Omental fat pad (tissue), 4 donors: Measurements from ENCODE around the gene INPP5J. TPM values are rescaled to one million over a fixed set of nuclear protein-coding genes. Genes with fewer than 3 reads are reported as not detected.

Source experiments
- ATAC-seq: fragments of 150-250 bp; one replicate; pipeline ENCODE4 v1.9.1; 2016; ENCODE audit warnings: mild to moderate bottlenecking, moderate library complexity; ENCODE audit not compliant: low FRiP score
- DNase-seq: peaks from one replicate; pipeline ENCODE4 v3.0.0-alpha.2; 2019; ENCODE audit warnings: low spot score
- CTCF ChIP-seq, 3 donors: fragments of 450-650 bp; IDR thresholded peaks; one replicate each; pipeline ENCODE4 v1.5.1; 2016 to 2017; ENCODE audit warnings: antibody characterized with exemption in 3 of 3, mild to moderate bottlenecking in 3 of 3, moderate library complexity in 2 of 3
- total RNA-seq, 4 donors: library from RNA; depleted of rRNA; stranded (reverse); fragments of >200 nt; gene quantifications; one replicate each; pipeline ENCODE4 v1.1.0, GENCODE V29; 2016

INPP5J gene
- total RNA-seq, 4 donors from 2014 or later = 0.24 to 0.84 (median 0.42) TPM

- ATAC-seq (peak; percentile 8), DNase-seq (no peak)
- no peak for TF ChIP-seq CTCF (IDR thresholded peaks at IDR 0.05)
Measured at GRCh38 chr22:31137721-31138120, 15.0 kb downstream of the INPP5J start.

- ATAC-seq = no peak
- no peak for TF ChIP-seq CTCF (IDR thresholded peaks at IDR 0.05)
- no peak for DNase-seq
Measured at GRCh38 chr22:31138126-31138525, 15.4 kb downstream of the INPP5J start.

- ATAC-seq = no peak
- TF ChIP-seq CTCF (IDR thresholded peaks at IDR 0.05) = no peak
- no peak for DNase-seq
Measured at GRCh38 chr22:31139066-31139465, 16.3 kb downstream of the INPP5J start.

GRCh38 chr22:31139866-31140716 lies 17.3 kb downstream of the INPP5J start, which contains the start of gene PLA2G3:
PLA2G3 (minus strand) TSS chr22:31140508; CDS start chr22:31140354, 154 bp downstream.
- ATAC-seq (peak; percentile 12), DNase-seq (no peak)
- TF ChIP-seq CTCF (IDR thresholded peaks at IDR 0.05) = no peak

GRCh38 chr22:31140746-31141145 lies 18.0 kb downstream of the INPP5J start:
- DNase-seq (no peak), ATAC-seq (no peak)
- no peak for TF ChIP-seq CTCF (IDR thresholded peaks at IDR 0.05)

GRCh38 chr22:31141551-31141950 lies 18.8 kb downstream of the INPP5J start:
- no peak for DNase-seq

More at GRCh38 chr22:31141551-31141950, 18.8 kb downstream of the INPP5J start:
- no peak for ATAC-seq
- no peak for TF ChIP-seq CTCF (IDR thresholded peaks at IDR 0.05)
